Activated naive CD8-positive, alpha-beta T cell treated with anti-CD3 and anti-CD28 coated beads, Interleukin-2, amount 50 U/mL, for 24 hours (primary cell): ENCODE measurements around the gene TTC27.
"Not testable (repeated sequence)": the region's sequence is repeated elsewhere in the genome, so short reads cannot be mapped to it uniquely, and the experiment has no call there.

Experiments
- ATAC-seq: fragments of 150-1000 bp; cut with Tn5 transposase; one replicate; pipeline ENCODE4 v1.10.0; 2021
- DNase-seq: peaks from one replicate; pipeline ENCODE4 v3.0.0; 2021
- H3K27ac Mint-ChIP-seq: one replicate; pipeline ENCODE4 v1.8.0; 2021; ENCODE audit warnings: mild to moderate bottlenecking, mixed read lengths
- H3K27me3 Mint-ChIP-seq: one replicate; pipeline ENCODE4 v1.8.0; 2021; ENCODE audit warnings: mixed read lengths
- H3K36me3 Mint-ChIP-seq: one replicate; pipeline ENCODE4 v1.8.0; 2021; ENCODE audit warnings: low read depth, mixed read lengths
- H3K4me1 Mint-ChIP-seq: one replicate; pipeline ENCODE4 v1.8.0; 2021; ENCODE audit warnings: mixed read lengths
- H3K4me3 Mint-ChIP-seq: one replicate; pipeline ENCODE4 v1.8.0; 2021; ENCODE audit warnings: mild to moderate bottlenecking, moderate library complexity, mixed read lengths
- H3K9me3 Mint-ChIP-seq: one replicate; pipeline ENCODE4 v1.8.0; 2021; ENCODE audit warnings: mixed read lengths

Gene TTC27

DNA sequence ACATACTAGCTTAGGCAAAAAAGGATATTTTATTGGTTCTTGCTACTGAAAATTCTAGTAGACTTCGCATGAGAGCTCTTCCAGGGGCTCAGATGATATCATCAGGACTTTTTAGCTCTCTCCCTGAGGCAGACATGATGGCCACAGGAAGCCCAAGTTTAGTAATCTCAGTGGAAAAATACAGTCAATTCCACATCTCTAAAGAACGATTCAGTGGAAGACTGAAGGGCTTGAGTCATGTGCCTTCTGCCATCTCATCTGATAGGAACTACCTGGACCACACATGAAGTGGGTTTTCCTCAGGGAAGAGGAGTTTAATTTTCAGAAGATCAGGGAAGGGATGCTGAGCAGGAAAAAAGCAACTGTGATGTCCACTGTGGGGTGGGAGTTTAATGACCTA is 117.3 kb downstream of the TTC27 start:
- ATAC-seq (peak; percentile 86), DNase-seq (no peak)
- H3K27ac Mint-ChIP-seq: peak overlapping the region; percentile 68
- H3K4me1 Mint-ChIP-seq: peaks cover 8% of the 10 kb centered on the region
- H3K27me3 Mint-ChIP-seq: no peaks in the 10 kb centered on the region
- no peak overlapping the region for H3K4me3 Mint-ChIP-seq
- peaks cover 67% of the 10 kb centered on the region for H3K36me3 Mint-ChIP-seq
- H3K9me3 Mint-ChIP-seq: peaks cover 17% of the 10 kb centered on the region

DNA sequence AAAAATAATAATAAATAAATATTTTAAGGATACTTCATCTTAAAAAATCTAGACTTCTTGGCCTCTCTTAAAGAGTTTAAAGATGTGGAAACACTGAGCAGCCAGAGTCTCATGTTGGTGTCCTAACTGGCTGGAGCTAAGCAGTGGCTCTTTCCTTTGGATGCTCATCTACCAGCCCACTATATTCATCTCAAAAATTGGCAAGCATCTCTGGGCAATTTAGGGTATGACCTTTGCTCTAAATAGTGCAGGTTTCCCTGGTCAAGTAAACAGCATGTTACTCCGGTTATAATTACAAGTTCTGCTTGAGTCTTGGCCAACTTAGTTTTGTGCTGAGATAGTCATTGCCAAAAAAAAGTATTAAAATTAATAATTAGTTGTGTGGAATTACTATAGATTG is 117.8 kb downstream of the TTC27 start:
- ATAC-seq (no peak), DNase-seq (no peak)
- no peak overlapping the region for H3K4me3 Mint-ChIP-seq
- peaks cover 8% of the 10 kb centered on the region for H3K4me1 Mint-ChIP-seq
- no peak overlapping the region for H3K27ac Mint-ChIP-seq
- H3K36me3 Mint-ChIP-seq: peaks cover 71% of the 10 kb centered on the region
- H3K9me3 Mint-ChIP-seq: peaks cover 17% of the 10 kb centered on the region
- H3K27me3 Mint-ChIP-seq: no peaks in the 10 kb centered on the region

DNA sequence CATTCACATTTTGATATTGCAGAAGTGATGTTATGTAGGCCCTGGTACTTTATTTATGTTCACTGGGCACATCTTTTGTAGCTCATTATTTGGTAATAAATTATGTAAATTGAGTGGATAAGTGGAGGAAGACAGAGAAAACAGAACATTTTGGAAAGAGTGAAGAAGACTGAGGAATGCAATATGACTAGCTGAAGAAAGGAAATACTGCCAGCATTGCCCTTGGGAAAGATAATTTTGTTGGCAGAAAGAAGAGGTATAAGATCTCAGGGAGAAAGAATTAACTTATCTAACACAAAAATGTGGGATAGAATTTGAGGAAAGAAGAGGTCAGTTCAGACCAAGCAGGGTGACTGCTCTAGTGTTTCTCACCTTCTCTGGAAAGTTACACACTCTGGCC is 118.8 kb downstream of the TTC27 start:
- Mint-ChIP-seq H3K4me3 (no peak overlapping the region), H3K4me1 (peaks cover 8% of the 10 kb centered on the region), H3K27me3 (no peaks in the 10 kb centered on the region), H3K36me3 (peaks cover 65% of the 10 kb centered on the region), H3K27ac (no peak overlapping the region), H3K9me3 (peaks cover 17% of the 10 kb centered on the region)
- ATAC-seq: no peak
- DNase-seq: no peak

DNA sequence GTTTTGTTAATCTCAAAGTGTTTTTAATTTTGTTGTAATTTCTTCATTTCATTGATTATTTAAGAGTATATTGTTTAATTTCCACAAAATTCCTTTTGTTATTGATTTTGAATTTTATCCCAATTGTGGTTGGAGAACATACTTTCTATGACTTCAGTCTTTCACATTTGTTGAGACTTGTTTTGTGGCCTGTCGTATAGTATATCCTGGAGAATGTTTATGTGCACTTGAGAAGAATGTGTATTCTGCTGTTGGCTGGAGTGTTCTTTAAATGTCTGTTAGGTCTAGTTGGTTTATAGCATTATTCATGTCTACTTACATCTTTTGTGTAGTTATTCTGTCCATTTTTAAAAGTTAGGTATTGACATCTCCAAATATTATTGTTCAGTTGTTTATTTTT is 120.3 kb downstream of the TTC27 start:
- Mint-ChIP-seq H3K9me3 (peaks cover 21% of the 10 kb centered on the region), H3K27ac (no peak overlapping the region), H3K27me3 (no peaks in the 10 kb centered on the region), H3K4me3 (no peak overlapping the region), H3K36me3 (peaks cover 61% of the 10 kb centered on the region), H3K4me1 (peaks cover 8% of the 10 kb centered on the region)
- no peak for DNase-seq
- ATAC-seq: no peak

DNA sequence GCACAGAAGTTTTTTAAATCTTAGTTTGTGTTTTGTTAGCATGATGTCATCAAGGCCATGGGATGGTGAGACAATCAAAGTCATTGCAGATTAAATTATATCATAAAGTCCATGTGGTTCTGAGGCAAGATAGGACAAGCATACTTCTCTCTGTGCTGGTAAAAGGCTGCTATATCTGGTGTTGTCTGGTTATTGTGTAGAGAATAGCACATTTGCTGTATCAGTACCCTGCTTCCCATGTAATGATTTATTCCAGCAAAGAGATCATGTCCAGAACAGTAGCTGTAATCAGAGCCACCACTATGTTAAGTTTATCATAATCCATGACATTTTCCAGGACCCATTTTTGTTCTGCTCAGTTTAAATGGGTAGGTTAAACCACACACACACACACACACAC is 123.0 kb downstream of the TTC27 start:
- Mint-ChIP-seq H3K27ac (no peak overlapping the region), H3K4me3 (no peak overlapping the region), H3K36me3 (peaks cover 41% of the 10 kb centered on the region), H3K4me1 (peaks cover 6% of the 10 kb centered on the region), H3K27me3 (no peaks in the 10 kb centered on the region), H3K9me3 (peaks cover 18% of the 10 kb centered on the region)
- ATAC-seq: no peak
- DNase-seq: no peak

DNA sequence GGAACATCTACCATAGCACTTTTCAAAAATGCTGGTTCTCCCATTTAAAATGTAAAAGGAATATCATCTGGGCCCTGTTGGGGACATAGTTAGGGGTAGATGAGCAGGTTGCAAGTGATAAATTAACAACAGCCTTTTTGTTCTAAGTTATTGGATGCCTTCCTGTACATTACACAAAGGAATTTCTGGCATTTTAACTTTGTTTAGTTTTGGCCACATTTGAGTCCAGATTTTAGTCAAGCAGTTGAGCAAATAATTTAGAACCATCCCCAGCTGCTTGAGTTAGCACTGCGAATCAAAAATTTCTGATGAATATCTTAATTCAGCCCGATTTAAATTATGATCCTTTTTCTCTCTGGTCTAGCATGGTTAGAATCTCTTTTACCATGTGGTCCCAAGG is 124.4 kb downstream of the TTC27 start:
- Mint-ChIP-seq H3K27ac (no peak overlapping the region), H3K9me3 (peaks cover 12% of the 10 kb centered on the region), H3K27me3 (no peaks in the 10 kb centered on the region), H3K4me1 (peaks cover 9% of the 10 kb centered on the region), H3K36me3 (peaks cover 38% of the 10 kb centered on the region), H3K4me3 (no peak overlapping the region)
- DNase-seq (no peak), ATAC-seq (no peak)

DNA sequence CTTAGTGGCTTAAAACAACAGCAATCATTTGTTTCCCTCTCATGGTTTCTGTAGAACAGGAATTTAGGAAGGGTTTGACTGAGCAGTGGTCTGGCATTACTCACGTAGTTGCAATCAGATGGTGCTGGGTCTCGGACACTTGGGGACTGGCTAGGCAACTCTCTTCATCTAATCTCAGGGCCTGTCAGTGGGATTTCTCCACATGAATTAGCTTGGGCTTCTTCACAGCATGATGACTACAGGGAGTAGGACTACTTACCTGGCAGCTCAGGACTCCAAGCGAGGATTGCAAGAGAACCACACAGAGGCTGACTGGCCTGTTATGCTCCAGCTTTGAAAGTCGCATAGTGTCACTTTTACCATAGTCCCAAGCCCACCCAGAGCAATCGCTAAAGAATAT is 125.1 kb downstream of the TTC27 start:
- no peaks in the 10 kb centered on the region for H3K27me3 Mint-ChIP-seq
- H3K36me3 Mint-ChIP-seq: peaks cover 33% of the 10 kb centered on the region
- no peak overlapping the region for H3K4me3 Mint-ChIP-seq
- no peak for ATAC-seq
- no peak for DNase-seq
- peaks cover 12% of the 10 kb centered on the region for H3K4me1 Mint-ChIP-seq
- H3K9me3 Mint-ChIP-seq: peaks cover 9% of the 10 kb centered on the region
- H3K27ac Mint-ChIP-seq: no peak overlapping the region

DNA sequence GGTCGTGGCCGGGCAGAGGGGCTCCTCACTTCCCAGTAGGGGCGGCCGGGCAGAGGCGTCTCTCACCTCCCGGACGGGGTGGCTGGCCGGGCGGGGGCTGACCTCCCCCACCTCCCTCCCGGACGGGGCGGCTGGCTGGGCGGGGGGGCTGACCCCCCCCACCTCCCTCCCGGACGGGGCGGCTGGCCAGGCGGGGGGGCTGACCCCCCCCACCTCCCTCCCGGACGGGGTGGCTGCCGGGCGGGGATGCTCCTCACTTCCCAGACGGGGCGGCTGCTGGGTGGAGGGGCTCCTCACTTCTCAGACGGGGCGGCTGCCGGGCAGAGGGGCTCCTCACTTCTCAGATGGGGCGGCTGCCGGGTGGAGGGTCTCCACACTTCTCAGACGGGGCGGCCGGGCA is 126.8 kb downstream of the TTC27 start:
- H3K36me3 Mint-ChIP-seq: peaks cover 30% of the 10 kb centered on the region
- H3K4me1 Mint-ChIP-seq: peaks cover 12% of the 10 kb centered on the region
- not testable (repeated sequence) for H3K27me3 Mint-ChIP-seq, H3K4me3 Mint-ChIP-seq, DNase-seq, H3K9me3 Mint-ChIP-seq, H3K27ac Mint-ChIP-seq, ATAC-seq

DNA sequence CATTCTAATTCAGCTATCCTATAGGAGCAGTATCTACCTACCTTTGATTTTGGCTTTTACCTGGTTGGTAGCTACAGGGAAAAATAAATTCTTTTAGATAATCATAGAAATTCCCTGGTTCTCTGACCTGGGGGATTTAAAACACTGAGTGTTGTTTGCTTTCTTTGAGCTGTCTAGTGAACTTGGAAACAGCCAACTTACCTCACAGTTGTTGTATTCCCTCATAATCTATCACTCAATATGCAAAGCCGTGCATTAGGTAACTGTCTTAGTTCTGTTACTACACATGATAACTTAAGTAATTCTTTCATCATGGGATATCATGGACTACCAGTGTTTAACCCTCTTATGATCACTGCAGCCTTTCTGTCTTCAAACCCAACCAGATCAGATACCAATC is 127.8 kb downstream of the TTC27 start:
- no peaks in the 10 kb centered on the region for H3K27me3 Mint-ChIP-seq
- peak overlapping the region; percentile 16 for H3K27ac Mint-ChIP-seq
- no peak for ATAC-seq
- no peak for DNase-seq
- peaks cover 12% of the 10 kb centered on the region for H3K4me1 Mint-ChIP-seq
- H3K36me3 Mint-ChIP-seq: peaks cover 32% of the 10 kb centered on the region
- H3K4me3 Mint-ChIP-seq: peak overlapping the region; percentile 48
- peaks cover 4% of the 10 kb centered on the region for H3K9me3 Mint-ChIP-seq

DNA sequence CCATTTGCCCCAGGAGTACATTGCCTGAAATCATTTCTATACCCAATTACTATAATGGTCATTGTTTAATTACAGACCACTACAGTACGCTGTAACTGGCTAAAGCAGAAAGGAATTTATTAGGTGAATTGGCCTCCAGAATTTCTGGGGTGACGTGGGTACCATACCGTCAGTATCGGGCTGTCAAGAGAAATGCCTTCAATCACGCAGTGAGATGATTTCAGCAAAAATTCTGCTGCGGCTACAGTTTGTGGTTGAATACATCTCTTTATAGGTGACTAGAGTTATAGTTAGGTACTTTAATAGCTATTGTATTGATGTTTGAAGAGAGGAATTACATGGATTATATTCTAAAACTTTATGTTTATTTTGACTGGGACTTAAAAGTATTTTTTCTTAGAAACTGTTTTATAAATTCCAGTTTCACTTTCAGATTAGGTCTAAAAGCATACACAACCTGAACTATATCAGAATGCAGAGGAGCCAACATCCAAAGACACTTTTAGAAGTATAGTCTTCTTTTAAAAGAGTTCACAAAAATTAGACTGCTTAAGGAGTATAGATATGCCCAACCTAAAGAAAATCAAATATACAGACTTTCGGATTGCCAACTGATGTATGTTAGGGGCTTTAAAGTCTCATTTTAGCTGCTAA is 128.4 kb downstream of the TTC27 start:
- Mint-ChIP-seq H3K36me3 (peaks cover 36% of the 10 kb centered on the region), H3K27ac (peak overlapping the region; percentile 40), H3K27me3 (no peaks in the 10 kb centered on the region), H3K9me3 (peaks cover 4% of the 10 kb centered on the region), H3K4me3 (peak overlapping the region; percentile 48), H3K4me1 (peaks cover 12% of the 10 kb centered on the region)
- no peak for DNase-seq
- no peak for ATAC-seq

DNA sequence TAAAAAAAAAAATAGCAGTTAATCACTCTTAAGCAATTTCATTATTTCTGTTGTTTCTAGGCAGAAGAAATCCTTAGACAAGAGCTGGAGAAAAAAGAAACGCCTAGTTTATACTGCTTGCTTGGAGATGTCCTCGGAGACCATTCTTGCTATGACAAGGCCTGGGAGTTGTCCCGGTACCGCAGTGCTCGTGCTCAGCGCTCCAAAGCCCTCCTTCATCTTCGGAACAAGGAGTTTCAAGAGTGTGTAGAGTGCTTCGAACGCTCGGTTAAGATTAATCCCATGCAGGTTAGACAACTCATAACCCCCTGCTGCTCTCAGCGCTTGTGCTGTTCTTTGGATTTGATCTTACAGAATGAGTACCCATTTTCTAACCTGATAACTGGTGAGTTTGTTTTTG is 130.4 kb downstream of the TTC27 start:
- Mint-ChIP-seq H3K36me3 (peaks cover 41% of the 10 kb centered on the region), H3K9me3 (no peaks in the 10 kb centered on the region), H3K4me1 (peaks cover 12% of the 10 kb centered on the region), H3K4me3 (no peak overlapping the region), H3K27ac (no peak overlapping the region), H3K27me3 (no peaks in the 10 kb centered on the region)
- ATAC-seq (no peak), DNase-seq (no peak)

DNA sequence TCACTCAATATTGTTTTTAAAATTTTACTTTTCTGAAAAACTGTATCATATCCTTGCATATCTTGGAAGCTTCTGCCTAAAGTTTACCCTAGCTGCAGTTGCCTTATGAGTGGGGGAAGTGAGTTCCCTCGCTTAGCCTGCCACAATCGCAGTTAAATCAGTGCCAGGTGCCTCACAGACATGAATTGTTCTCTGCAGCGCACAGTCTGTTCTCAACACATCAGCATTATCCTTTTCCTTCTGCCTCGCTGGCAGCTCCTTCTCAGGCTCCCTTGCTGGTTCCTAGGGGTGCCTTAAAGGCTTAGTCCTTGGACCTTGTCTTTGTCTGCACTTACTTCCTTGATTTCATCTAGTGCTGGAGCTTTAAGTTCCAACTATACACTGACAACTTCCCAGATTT is 132.8 kb downstream of the TTC27 start:
- no peak for ATAC-seq
- DNase-seq: no peak
- H3K36me3 Mint-ChIP-seq: peaks cover 47% of the 10 kb centered on the region
- H3K27me3 Mint-ChIP-seq: no peaks in the 10 kb centered on the region
- peaks cover 8% of the 10 kb centered on the region for H3K4me1 Mint-ChIP-seq
- no peak overlapping the region for H3K27ac Mint-ChIP-seq
- H3K9me3 Mint-ChIP-seq: no peaks in the 10 kb centered on the region
- no peak overlapping the region for H3K4me3 Mint-ChIP-seq

DNA sequence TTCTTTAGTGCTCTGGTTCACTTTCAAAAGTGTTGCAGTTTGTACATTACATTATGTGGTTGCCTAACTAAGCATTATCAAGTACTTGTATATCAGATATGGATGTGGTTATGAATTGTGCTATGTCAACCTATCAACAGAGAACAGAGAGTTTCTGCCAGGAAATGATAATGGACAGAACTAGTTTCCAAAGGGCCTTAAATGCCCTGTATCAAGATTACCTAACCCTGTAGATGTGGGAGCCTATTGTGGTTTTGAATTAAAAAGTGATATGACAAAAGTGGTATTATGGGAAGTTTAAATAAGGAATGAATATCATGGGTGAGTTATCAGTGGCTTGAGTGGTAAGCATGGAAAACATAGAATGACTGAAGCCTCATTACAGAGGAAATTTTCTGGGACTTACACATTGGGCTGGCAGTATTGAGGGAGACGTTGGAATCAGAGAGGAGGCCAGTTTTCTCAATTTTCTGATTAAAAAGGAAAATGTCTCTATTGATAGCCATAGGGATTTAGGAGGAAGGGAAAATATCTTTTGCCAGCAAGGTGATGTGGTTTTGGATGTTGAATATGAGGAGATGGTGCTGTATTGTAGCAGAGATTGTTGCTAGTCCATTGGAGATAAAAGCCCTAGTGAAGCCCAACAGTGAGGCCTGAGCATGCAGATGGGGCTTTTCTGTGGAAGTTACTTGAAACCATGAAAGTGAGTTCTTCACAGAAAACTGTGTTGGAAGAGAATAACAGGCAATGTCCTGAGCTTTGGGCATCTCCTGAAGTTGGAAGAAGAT is 140.7 kb downstream of the TTC27 start:
- ATAC-seq (no peak), DNase-seq (no peak)
- peaks cover 5% of the 10 kb centered on the region for H3K4me1 Mint-ChIP-seq
- H3K27me3 Mint-ChIP-seq: no peaks in the 10 kb centered on the region
- no peak overlapping the region for H3K4me3 Mint-ChIP-seq
- H3K9me3 Mint-ChIP-seq: no peaks in the 10 kb centered on the region
- H3K36me3 Mint-ChIP-seq: peaks cover 15% of the 10 kb centered on the region
- no peak overlapping the region for H3K27ac Mint-ChIP-seq

DNA sequence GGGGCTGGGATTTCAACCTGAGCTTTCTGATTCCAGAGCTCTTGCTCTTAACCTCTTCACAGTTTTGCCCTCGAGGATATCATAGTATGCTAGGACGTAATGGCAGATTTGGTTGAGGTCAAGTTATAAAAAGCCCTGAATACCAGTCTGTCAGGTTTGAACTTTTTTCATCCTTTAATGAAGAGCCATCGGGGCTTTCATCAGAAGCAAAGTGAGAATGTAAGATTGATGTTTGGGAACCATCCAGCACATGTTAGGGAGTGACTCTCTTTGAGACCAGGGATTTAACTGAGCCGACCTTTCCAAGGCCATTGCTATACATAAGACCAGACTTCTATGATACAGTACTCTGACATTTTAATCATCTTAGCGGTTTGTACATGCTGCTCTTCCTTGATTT is 142.5 kb downstream of the TTC27 start:
- H3K27ac Mint-ChIP-seq: no peak overlapping the region
- peaks cover 18% of the 10 kb centered on the region for H3K36me3 Mint-ChIP-seq
- H3K9me3 Mint-ChIP-seq: no peaks in the 10 kb centered on the region
- H3K4me1 Mint-ChIP-seq: peaks cover 8% of the 10 kb centered on the region
- no peaks in the 10 kb centered on the region for H3K27me3 Mint-ChIP-seq
- DNase-seq: no peak
- no peak overlapping the region for H3K4me3 Mint-ChIP-seq
- no peak for ATAC-seq

DNA sequence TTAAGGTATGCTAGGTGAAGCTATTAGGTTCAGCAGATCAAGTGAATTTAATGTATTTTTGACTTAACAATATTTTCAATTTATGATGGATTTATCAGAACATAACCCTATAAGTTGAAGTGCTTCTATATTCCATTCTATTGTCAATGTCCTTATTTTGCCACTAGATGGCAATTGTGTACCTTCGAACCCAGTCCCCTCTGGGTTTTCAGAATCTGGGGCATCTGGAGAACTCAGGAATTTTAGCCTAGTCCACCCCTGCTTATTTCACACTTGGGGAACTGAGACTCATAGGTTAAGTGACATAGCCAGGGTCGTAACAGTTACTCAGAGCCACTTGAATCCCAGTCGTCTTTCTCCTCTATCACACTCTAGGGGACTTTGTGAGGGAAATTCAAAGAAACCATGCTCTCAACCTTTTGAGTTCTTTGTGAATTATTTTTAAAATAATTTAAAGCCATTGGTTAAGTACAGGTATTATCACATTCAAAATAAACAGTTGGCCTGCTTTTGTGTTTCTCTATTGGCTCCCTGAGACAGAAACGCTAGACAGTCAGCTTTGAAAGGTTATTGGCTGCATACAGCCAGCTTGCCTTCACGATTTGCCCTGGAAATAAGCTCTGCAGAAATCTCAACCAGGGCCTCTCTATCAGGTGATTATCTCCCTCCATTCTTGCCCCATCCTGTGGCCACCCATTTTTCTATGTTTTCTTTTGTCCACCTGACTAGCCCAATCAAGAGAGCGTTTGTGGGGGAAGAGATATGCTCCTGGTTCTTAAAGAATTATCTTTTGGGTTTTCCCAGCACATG is 145.0 kb downstream of the TTC27 start:
- DNase-seq (no peak), ATAC-seq (no peak)
- H3K9me3 Mint-ChIP-seq: no peaks in the 10 kb centered on the region
- H3K36me3 Mint-ChIP-seq: peaks cover 26% of the 10 kb centered on the region
- H3K27ac Mint-ChIP-seq: no peak overlapping the region
- no peak overlapping the region for H3K4me3 Mint-ChIP-seq
- no peaks in the 10 kb centered on the region for H3K27me3 Mint-ChIP-seq
- peaks cover 14% of the 10 kb centered on the region for H3K4me1 Mint-ChIP-seq
